WTC11 (cell line): ENCODE data around the gene RWDD1. TPM values are rescaled to one million over a fixed set of nuclear protein-coding genes. Genes with fewer than 3 reads are reported as not detected.

Experiments used
- ATAC-seq: fragments of 200-7000 bp; cut with Tn5 transposase; 2 replicates; pipeline ENCODE4 v1.10.0; 2021; ENCODE audit warnings: mild to moderate bottlenecking, moderate library complexity
- CTCF ChIA-PET: fragments of 300-600 bp; sonication (Branson Sonifier 250); formaldehyde crosslinking; loops from one replicate; lab custom pipeline; 2021; ENCODE audit warnings: antibody characterized with exemption; lab: Charles Lee
- POLR2A ChIA-PET: fragments of 350-600 bp; sonication (Branson Sonifier 250); formaldehyde crosslinking; loops from one replicate; lab custom pipeline; 2021; ENCODE audit warnings: antibody characterized with exemption; lab: Charles Lee
- DNase-seq: peaks from one replicate; pipeline ENCODE4 v3.0.0; 2021; ENCODE audit warnings: low spot score
- H3K27ac Mint-ChIP-seq: 2 replicates; pipeline ENCODE4 v1.8.0; 2021; ENCODE audit warnings: mixed read lengths
- H3K27me3 Mint-ChIP-seq: 2 replicates; pipeline ENCODE4 v1.8.0; 2021; ENCODE audit warnings: low read depth, mild to moderate bottlenecking, moderate library complexity, mixed read lengths
- H3K36me3 Mint-ChIP-seq: 2 replicates; pipeline ENCODE4 v1.8.0; 2021; ENCODE audit warnings: mixed read lengths
- H3K4me1 Mint-ChIP-seq: 2 replicates; pipeline ENCODE4 v1.8.0; 2022; ENCODE audit warnings: mixed read lengths
- H3K4me3 Mint-ChIP-seq: 2 replicates; pipeline ENCODE4 v1.8.0; 2021; ENCODE audit warnings: mild to moderate bottlenecking, moderate library complexity, mixed read lengths
- H3K9me3 Mint-ChIP-seq: 2 replicates; pipeline ENCODE4 v1.8.0; 2021; ENCODE audit warnings: mixed read lengths
- ATF1 ChIP-seq: sonication (generic); formaldehyde crosslinking; IDR thresholded peaks from 2 replicates; pipeline ENCODE4 v1.8.1; 2023; ENCODE audit warnings: mild to moderate bottlenecking, moderate library complexity, missing genetic modification reagents
- FOXJ3 ChIP-seq: sonication (generic); formaldehyde crosslinking; IDR thresholded peaks from 2 replicates; pipeline ENCODE4 v1.9.0; 2021; ENCODE audit warnings: missing genetic modification reagents, mild to moderate bottlenecking, borderline replicate concordance
- FOXP1 ChIP-seq: sonication (generic); formaldehyde crosslinking; IDR thresholded peaks from 2 replicates; pipeline ENCODE4 v1.8.0; 2022; ENCODE audit warnings: missing genetic modification reagents, mild to moderate bottlenecking, moderate library complexity, borderline replicate concordance
- GTF2I ChIP-seq: fragments of 250-450 bp; sonication (Bioruptor Pico); conservative IDR thresholded peaks from 2 replicates; pipeline ENCODE4 v1.4.0; 2021; ENCODE audit warnings: mild to moderate bottlenecking
- HMGA2 ChIP-seq: fragments of 250-450 bp; sonication (Bioruptor Pico); IDR thresholded peaks from 2 replicates; pipeline ENCODE4 v1.4.0; 2021; ENCODE audit warnings: mild to moderate bottlenecking, moderate library complexity
- JUN ChIP-seq: sonication (generic); formaldehyde crosslinking; IDR thresholded peaks from 2 replicates; pipeline ENCODE4 v1.8.0; 2023; ENCODE audit warnings: mild to moderate bottlenecking, missing genetic modification reagents
- MXD4 ChIP-seq: fragments of 250-450 bp; sonication (Bioruptor Pico); IDR thresholded peaks from 2 replicates; pipeline ENCODE4 v1.8.0; 2021; ENCODE audit warnings: mild to moderate bottlenecking, moderate library complexity, borderline replicate concordance
- RORB ChIP-seq: fragments of 250-450 bp; sonication (Bioruptor Pico); IDR thresholded peaks from 2 replicates; pipeline ENCODE4 v1.9.0; 2021; ENCODE audit warnings: mild to moderate bottlenecking
- SMAD3 ChIP-seq: sonication (generic); formaldehyde crosslinking; IDR thresholded peaks from 2 replicates; pipeline ENCODE4 v1.8.0; 2022; ENCODE audit warnings: missing genetic modification reagents, mild to moderate bottlenecking, borderline replicate concordance
- SMAD4 ChIP-seq: sonication (generic); formaldehyde crosslinking; IDR thresholded peaks from 2 replicates; pipeline ENCODE4 v1.8.0; 2022; ENCODE audit warnings: mild to moderate bottlenecking, missing genetic modification reagents
- SP1 ChIP-seq: sonication (generic); formaldehyde crosslinking; conservative IDR thresholded peaks from 2 replicates; pipeline ENCODE4 v1.8.1; 2022; ENCODE audit warnings: missing genetic modification reagents
- TP53 ChIP-seq: sonication (generic); formaldehyde crosslinking; IDR thresholded peaks from 2 replicates; pipeline ENCODE4 v1.8.1; 2023; ENCODE audit warnings: mild to moderate bottlenecking, missing genetic modification reagents
- ZNF416 ChIP-seq: fragments of 250-450 bp; sonication (Bioruptor Pico); IDR thresholded peaks from 2 replicates; pipeline ENCODE4 v1.9.0; 2021; ENCODE audit warnings: mild to moderate bottlenecking, inconsistent platforms
- total RNA-seq: library from RNA; stranded (reverse); gene quantifications from 3 replicates; pipeline ENCODE4 v1.2.3, GENCODE V29; 2021
- TF ChIP-seq, protein P1 (sequence below): sonication (generic); formaldehyde crosslinking; IDR thresholded peaks from 2 replicates; pipeline ENCODE4 v1.8.0; 2023; ENCODE audit warnings: missing genetic modification reagents, mild to moderate bottlenecking, borderline replicate concordance
- TF ChIP-seq, protein P2 (sequence below): sonication (generic); formaldehyde crosslinking; IDR thresholded peaks from 2 replicates; pipeline ENCODE4 v1.8.1; 2022; ENCODE audit warnings: mild to moderate bottlenecking, moderate library complexity, missing genetic modification reagents
- TF ChIP-seq, protein P3 (sequence below): sonication (generic); formaldehyde crosslinking; IDR thresholded peaks from 2 replicates; pipeline ENCODE4 v1.8.0; 2022; ENCODE audit warnings: mild to moderate bottlenecking, missing genetic modification reagents
- TF ChIP-seq, protein P4 (sequence below): sonication (generic); formaldehyde crosslinking; IDR thresholded peaks from 2 replicates; pipeline ENCODE4 v1.8.1; 2023; ENCODE audit warnings: mild to moderate bottlenecking, missing genetic modification reagents
- TF ChIP-seq, protein P5 (sequence below): sonication (generic); formaldehyde crosslinking; IDR thresholded peaks from 2 replicates; pipeline ENCODE4 v1.8.0; 2022; ENCODE audit warnings: mild to moderate bottlenecking, missing genetic modification reagents
- TF ChIP-seq, protein P6 (sequence below): sonication (generic); formaldehyde crosslinking; IDR thresholded peaks from 2 replicates; pipeline ENCODE4 v1.8.1; 2023; ENCODE audit warnings: mild to moderate bottlenecking, missing genetic modification reagents
- TF ChIP-seq, protein P7 (sequence below): sonication (generic); formaldehyde crosslinking; IDR thresholded peaks from 2 replicates; pipeline ENCODE4 v1.8.1; 2023; ENCODE audit warnings: mild to moderate bottlenecking, missing genetic modification reagents, moderate library complexity

Gene RWDD1
- total RNA-seq, 1 experiment from 2014 or later, result 33.8 TPM

DNA sequence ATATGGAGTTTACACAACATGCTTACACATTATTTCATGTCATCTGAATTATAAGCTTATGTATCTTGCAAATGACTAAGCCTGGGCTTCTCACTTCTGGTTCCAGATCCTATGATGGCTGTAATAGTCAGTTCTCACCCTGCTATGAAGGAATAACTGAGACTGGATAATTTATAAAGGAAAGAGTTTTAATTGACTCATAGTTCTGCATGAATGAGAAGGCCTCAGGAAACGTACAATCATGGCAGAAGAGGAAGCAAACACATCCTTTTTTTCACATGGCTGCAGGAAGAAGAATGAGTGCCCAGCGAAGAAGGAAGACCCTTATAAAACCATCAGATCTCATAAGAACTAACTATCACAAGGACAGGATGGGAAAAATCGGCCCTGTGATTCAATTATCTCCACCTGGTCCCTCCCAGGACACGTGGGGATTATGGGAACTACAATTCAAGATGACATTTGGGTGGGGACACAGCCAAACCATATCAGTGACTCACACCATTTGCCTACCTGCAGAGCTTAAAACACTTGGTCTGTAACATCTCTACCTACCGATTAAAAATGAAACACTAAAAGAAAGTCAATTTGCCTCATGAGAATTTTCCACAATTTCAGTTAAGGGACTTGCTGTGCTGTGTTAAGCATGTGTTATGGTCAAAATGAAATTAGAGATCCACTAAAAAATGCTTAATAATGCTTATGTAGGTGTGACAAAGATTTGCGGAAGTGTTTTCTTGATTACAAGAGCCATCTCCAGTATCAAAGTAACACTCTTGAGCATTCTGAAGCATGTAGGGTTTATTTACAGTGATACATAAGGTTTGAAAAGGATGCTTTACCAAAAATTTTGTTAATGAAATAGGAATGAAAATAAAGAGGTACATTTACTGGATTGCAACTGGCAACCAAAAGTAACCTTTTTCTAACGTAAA is 2.2 kb upstream of the RWDD1 start (continued):
- TF ChIP-seq, protein P1, sequence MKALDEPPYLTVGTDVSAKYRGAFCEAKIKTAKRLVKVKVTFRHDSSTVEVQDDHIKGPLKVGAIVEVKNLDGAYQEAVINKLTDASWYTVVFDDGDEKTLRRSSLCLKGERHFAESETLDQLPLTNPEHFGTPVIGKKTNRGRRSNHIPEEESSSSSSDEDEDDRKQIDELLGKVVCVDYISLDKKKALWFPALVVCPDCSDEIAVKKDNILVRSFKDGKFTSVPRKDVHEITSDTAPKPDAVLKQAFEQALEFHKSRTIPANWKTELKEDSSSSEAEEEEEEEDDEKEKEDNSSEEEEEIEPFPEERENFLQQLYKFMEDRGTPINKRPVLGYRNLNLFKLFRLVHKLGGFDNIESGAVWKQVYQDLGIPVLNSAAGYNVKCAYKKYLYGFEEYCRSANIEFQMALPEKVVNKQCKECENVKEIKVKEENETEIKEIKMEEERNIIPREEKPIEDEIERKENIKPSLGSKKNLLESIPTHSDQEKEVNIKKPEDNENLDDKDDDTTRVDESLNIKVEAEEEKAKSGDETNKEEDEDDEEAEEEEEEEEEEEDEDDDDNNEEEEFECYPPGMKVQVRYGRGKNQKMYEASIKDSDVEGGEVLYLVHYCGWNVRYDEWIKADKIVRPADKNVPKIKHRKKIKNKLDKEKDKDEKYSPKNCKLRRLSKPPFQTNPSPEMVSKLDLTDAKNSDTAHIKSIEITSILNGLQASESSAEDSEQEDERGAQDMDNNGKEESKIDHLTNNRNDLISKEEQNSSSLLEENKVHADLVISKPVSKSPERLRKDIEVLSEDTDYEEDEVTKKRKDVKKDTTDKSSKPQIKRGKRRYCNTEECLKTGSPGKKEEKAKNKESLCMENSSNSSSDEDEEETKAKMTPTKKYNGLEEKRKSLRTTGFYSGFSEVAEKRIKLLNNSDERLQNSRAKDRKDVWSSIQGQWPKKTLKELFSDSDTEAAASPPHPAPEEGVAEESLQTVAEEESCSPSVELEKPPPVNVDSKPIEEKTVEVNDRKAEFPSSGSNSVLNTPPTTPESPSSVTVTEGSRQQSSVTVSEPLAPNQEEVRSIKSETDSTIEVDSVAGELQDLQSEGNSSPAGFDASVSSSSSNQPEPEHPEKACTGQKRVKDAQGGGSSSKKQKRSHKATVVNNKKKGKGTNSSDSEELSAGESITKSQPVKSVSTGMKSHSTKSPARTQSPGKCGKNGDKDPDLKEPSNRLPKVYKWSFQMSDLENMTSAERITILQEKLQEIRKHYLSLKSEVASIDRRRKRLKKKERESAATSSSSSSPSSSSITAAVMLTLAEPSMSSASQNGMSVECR (CRISPR knock-in tag), result no peak
- TF ChIP-seq, protein P2, sequence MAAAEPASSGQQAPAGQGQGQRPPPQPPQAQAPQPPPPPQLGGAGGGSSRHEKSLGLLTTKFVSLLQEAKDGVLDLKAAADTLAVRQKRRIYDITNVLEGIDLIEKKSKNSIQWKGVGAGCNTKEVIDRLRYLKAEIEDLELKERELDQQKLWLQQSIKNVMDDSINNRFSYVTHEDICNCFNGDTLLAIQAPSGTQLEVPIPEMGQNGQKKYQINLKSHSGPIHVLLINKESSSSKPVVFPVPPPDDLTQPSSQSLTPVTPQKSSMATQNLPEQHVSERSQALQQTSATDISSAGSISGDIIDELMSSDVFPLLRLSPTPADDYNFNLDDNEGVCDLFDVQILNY (CRISPR knock-in tag), result no peak
- no peak for TF ChIP-seq RORB

DNA sequence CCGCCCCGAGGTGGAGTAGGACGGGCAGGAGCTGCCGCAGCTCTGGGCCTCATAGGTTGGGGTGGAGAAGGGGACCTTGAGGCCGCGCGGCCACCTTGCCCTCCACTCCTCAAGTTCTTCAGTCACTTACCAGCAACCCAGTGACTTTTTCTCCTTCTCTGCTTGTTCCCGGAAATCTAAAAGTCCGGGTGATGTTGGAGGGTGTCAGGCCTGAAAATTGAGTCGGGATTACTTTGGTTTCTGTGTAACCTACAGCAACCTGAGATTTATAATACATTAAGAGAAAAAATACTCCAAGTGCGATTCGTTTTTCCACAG is 338 bp downstream of the RWDD1 start:
- TF ChIP-seq MXD4 (CRISPR knock-in tag) (no peak), SMAD3 (CRISPR knock-in tag) (no peak), FOXJ3 (CRISPR knock-in tag) (no peak), SMAD4 (CRISPR knock-in tag) (0 out of 2 replicates have a peak, but pooled peaks have one; percentile 6), JUN (CRISPR knock-in tag) (0 out of 2 replicates have a peak, but pooled peaks have one; percentile 60)
- TF ChIP-seq, protein P3, sequence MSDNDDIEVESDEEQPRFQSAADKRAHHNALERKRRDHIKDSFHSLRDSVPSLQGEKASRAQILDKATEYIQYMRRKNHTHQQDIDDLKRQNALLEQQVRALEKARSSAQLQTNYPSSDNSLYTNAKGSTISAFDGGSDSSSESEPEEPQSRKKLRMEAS, result peak; percentile 32; the same call in 1 of the 2 replicates
- Mint-ChIP-seq H3K4me1 (peaks cover 14% of the 10 kb centered on the region), H3K27me3 (no peaks in the 10 kb centered on the region; the same call in 1 of the 2 replicates), H3K27ac (peak overlapping the region; percentile 95), H3K4me3 (peak overlapping the region; percentile 98), H3K9me3 (no peaks in the 10 kb centered on the region), H3K36me3 (no peaks in the 10 kb centered on the region; the same call in 1 of the 2 replicates)
- CTCF ChIA-PET, result interaction anchor here (0.6 to 2.2 kb wide), 12 partner anchors 9 to 354 kb away, joined by 3 to 19 read pairs (median 4); partner anchors contain the start of gene CALHM5
- no peak for DNase-seq
- POLR2A ChIA-PET, result interaction anchor here (0.6 to 2.5 kb wide), 8 partner anchors 112 to 318 kb away, joined by 3 to 11 read pairs (median 4); partner anchors contain the start of genes DSE, TSPYL1 and TSPYL4
- ATAC-seq, result no peak

DNA sequence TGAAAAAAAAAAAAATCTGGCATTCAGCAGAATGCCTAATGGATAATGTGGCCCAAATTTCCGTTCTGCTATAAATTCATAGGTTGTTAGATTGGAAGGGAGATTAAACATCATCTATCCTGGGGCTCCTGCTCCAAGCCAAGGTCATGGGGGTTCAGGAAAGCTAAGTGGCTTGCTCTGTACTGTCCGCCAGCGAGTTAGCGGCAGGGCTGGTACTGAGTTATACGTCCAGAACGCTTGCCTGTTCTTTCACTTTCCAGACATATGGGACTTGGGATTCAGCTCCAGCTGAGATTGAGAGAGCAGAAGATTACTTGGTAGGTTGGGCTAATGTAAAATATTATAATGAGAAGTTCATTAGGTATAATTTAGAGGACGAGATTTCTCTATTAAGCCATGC is 858 bp downstream of the RWDD1 start:
- Mint-ChIP-seq H3K27ac (peak overlapping the region; percentile 95), H3K9me3 (no peaks in the 10 kb centered on the region), H3K4me3 (peak overlapping the region; percentile 98), H3K27me3 (no peaks in the 10 kb centered on the region; the same call in 1 of the 2 replicates), H3K4me1 (peaks cover 14% of the 10 kb centered on the region), H3K36me3 (no peaks in the 10 kb centered on the region; the same call in 1 of the 2 replicates)
- ATAC-seq (no peak), DNase-seq (no peak)
- CTCF ChIA-PET, result interaction anchor here (1.0 to 2.2 kb wide), 5 partner anchors 9 to 343 kb away, joined by 3 to 19 read pairs (median 4); no protein-coding TSS in a partner anchor
- POLR2A ChIA-PET, result interaction anchor here (0.6 to 2.5 kb wide), 4 partner anchors 97 to 301 kb away, joined by 3 to 11 read pairs (median 3); partner anchors contain the start of genes TSPYL1 and ZUP1
- TF ChIP-seq, protein P4, sequence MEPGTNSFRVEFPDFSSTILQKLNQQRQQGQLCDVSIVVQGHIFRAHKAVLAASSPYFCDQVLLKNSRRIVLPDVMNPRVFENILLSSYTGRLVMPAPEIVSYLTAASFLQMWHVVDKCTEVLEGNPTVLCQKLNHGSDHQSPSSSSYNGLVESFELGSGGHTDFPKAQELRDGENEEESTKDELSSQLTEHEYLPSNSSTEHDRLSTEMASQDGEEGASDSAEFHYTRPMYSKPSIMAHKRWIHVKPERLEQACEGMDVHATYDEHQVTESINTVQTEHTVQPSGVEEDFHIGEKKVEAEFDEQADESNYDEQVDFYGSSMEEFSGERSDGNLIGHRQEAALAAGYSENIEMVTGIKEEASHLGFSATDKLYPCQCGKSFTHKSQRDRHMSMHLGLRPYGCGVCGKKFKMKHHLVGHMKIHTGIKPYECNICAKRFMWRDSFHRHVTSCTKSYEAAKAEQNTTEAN, result no peak
- no peak for TF ChIP-seq TP53
- no peak for TF ChIP-seq ATF1 (CRISPR knock-in tag)
- TF ChIP-seq GTF2I, result no peak
- TF ChIP-seq FOXP1 (CRISPR knock-in tag), result no peak
- no peak for TF ChIP-seq HMGA2
- TF ChIP-seq SP1 (CRISPR knock-in tag), result no peak
- TF ChIP-seq, protein P5, sequence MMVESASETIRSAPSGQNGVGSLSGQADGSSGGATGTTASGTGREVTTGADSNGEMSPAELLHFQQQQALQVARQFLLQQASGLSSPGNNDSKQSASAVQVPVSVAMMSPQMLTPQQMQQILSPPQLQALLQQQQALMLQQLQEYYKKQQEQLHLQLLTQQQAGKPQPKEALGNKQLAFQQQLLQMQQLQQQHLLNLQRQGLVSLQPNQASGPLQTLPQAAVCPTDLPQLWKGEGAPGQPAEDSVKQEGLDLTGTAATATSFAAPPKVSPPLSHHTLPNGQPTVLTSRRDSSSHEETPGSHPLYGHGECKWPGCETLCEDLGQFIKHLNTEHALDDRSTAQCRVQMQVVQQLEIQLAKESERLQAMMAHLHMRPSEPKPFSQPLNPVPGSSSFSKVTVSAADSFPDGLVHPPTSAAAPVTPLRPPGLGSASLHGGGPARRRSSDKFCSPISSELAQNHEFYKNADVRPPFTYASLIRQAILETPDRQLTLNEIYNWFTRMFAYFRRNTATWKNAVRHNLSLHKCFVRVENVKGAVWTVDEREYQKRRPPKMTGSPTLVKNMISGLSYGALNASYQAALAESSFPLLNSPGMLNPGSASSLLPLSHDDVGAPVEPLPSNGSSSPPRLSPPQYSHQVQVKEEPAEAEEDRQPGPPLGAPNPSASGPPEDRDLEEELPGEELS (CRISPR knock-in tag), result no peak
- TF ChIP-seq, protein P6, sequence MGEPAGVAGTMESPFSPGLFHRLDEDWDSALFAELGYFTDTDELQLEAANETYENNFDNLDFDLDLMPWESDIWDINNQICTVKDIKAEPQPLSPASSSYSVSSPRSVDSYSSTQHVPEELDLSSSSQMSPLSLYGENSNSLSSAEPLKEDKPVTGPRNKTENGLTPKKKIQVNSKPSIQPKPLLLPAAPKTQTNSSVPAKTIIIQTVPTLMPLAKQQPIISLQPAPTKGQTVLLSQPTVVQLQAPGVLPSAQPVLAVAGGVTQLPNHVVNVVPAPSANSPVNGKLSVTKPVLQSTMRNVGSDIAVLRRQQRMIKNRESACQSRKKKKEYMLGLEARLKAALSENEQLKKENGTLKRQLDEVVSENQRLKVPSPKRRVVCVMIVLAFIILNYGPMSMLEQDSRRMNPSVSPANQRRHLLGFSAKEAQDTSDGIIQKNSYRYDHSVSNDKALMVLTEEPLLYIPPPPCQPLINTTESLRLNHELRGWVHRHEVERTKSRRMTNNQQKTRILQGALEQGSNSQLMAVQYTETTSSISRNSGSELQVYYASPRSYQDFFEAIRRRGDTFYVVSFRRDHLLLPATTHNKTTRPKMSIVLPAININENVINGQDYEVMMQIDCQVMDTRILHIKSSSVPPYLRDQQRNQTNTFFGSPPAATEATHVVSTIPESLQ (CRISPR knock-in tag), result no peak
- TF ChIP-seq ZNF416 (CRISPR knock-in tag), result no peak
- TF ChIP-seq, protein P7, sequence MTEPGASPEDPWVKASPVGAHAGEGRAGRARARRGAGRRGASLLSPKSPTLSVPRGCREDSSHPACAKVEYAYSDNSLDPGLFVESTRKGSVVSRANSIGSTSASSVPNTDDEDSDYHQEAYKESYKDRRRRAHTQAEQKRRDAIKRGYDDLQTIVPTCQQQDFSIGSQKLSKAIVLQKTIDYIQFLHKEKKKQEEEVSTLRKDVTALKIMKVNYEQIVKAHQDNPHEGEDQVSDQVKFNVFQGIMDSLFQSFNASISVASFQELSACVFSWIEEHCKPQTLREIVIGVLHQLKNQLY (CRISPR knock-in tag), result no peak
